ENCODE measurements around the gene KCNC1.

KCNC1 gene

DNA sequence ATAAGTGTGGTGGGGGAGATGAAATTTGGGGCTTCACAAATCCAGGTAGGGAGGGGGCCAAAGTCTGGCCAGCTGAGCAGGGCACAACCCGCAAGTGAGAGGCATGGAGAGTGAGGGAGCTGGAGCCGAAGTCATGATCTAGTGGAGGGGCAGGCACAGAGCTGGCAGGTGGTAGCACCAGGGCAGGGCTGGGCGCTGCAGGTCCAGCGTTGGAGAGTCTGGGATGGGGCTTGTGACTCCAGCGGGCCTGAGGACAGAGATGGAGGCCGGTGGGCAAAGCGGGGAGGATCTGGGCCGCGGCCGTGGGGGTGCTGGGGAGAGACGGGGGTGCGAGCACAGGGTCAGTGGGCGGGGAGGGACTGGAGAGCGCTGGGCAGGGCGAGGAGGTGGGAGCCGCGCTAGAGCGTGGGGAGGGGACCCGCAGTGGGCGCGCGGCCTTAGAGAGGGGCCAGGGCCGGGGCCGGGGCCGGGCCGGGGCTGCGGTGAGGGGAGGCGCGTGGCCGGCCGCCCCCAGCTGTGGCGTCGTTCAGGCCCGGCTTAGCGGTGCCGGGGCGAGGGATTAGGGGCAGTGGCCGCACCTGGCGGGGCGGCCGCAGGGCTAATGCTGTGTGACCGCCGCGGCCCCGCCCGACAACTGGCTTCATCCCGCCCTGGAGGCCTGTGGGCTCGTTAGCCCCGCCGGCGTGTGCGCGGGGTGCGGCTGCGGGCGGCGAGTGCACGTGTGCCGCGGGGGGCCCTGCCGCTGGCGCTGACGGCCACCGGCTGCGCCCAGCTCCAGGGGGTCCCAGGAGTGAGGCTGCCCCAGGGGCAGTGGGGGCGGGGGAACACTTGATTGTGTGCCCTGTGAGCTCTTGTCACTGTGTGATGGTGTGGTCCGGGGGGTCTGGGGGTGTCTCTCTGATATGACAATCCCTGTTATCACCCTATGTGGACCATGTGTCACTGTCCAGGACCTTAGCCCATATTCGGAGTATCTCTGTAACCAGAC, 38.8 kb upstream of the KCNC1 start:
- Histone ChIP-seq H3K4me3 (no peak overlapping the region), H3K27ac (no peak overlapping the region), H3K9me3 (ENCODE audit: low read depth, low read length) (no peaks in the 10 kb centered on the region), H3K9ac (ENCODE audit: insufficient read length) (no peak overlapping the region), H3K36me3 (ENCODE audit: insufficient read depth, low read length) (no peaks in the 10 kb centered on the region)
- TF ChIP-seq POLR2AphosphoS5 (IDR thresholded peaks at IDR 0.05; ENCODE audit: borderline replicate concordance, low read depth, low read length) (no peak), EZH2 (IDR thresholded peaks at IDR 0.05) (peak; percentile 62)
- DNase-seq (ENCODE audit: low read depth, low spot score) = no peak

DNA sequence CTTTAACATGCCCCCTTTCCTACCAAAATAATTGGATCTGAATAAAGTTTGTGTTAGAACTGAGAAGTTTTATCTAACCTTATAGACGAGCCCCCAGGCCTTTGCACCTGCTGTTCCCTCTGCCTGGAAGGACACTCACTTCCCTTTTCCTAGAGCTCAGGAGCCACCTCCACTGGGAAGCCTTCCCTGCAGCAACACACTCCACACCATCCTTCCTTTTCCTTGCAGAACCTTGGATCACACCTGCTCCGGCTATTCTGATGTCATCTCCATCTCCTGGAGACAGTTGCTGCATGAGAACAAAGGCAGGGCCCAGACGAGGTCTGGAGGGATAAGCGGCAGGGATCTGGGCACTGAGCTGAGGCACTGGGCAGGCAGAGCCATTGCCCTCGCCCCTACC, 37.8 kb upstream of the KCNC1 start:
- H3K4me3 ChIP-seq = no peak overlapping the region
- no peaks in the 10 kb centered on the region for H3K36me3 ChIP-seq (ENCODE audit: insufficient read depth, low read length)
- no peak overlapping the region for H3K9ac ChIP-seq (ENCODE audit: insufficient read length)
- no peak for DNase-seq (ENCODE audit: low read depth, low spot score)
- TF ChIP-seq POLR2AphosphoS5 (IDR thresholded peaks at IDR 0.05; ENCODE audit: borderline replicate concordance, low read depth, low read length) (no peak), EZH2 (IDR thresholded peaks at IDR 0.05) (no peak)
- H3K27ac ChIP-seq = no peak overlapping the region
- H3K9me3 ChIP-seq (ENCODE audit: low read depth, low read length) = no peaks in the 10 kb centered on the region

DNA sequence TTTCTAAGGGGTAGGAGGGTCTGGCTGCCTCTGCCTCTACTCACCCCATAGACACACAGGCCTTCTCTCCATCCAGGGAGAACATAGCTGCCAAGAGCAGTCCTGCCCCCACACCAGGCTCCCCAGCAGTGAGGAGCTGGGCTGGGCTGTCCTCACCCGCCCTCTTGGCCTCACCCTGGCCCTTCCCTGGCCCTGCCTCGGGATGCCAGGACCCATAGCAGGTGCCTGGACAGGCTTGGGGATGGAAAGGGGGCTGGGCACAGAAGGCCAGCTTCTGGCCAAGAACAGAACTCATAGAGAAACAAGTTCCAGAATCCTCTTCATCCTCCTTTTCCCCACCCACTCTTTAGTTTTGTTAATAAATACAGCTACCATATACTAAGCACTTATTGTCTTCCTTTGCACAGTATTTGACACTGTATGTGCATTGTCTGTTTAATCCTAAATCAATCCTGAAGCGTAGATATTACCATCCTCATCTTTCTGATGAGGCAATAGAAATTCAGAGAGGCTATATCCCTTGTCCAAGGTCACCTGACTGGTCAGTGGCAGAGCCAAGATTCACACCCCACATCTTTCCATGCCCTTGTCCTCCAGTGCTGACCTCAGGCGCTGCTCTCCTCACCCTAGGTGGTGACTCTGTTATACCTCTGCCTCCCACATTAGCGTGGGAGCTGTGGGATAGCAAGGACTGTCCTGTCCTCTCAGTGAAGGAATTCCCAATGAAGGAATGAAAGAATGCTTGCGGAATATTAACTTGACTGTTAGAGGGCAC, 37.2 kb upstream of the KCNC1 start:
- TF ChIP-seq POLR2AphosphoS5 (IDR thresholded peaks at IDR 0.05; ENCODE audit: borderline replicate concordance, low read depth, low read length) (no peak), EZH2 (IDR thresholded peaks at IDR 0.05) (no peak), FOXP2 (optimal IDR thresholded peaks at IDR 0.05; ENCODE audit: control extremely low read depth, extremely low read length, insufficient read depth) (no peak)
- H3K27ac ChIP-seq = no peak overlapping the region

DNA sequence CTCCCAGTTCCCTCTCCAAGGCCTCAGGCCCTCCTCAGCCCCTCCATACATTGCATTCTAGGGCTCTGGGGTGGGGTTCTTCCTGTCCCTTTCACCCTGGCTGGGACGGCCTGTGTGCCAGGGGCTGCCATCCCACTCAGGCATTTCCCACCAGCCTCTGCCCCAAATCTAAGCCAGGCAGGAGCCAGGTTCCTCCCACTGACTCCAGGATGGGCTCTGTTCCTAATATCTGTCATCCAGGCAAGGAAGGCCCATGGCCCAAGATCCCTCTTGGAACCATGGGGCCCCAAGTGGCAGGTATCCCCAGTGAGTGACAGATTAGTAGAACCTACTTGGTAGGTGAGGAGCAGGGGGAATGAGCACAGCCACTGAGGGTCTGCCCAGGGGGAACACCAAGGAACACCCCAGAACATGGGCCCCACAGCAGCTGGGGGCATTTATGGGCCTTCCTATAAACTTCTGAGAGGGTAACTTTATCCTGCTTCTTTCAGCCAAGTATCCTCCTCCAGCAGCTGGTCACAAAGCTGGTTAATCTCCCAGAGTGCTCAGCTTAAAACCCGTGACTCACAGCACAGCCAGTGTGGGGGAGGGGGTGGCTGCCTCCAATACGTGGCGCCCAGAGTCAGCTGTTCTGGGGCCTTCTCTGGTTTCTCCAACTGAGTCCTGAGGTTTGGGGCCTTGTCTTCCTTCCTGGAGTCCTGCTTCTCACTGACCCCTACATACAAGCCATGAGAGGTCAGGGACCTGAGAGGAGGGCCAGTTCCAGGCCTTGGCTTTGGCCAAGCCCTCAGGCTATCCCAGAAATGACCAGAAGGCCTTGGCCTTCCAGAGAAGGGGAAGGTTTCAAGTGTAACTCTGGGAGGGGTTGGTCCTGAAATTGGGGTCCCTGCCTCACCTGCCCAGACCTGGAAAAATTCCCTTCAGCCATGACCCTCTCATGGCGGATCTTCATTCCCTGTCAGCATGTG, 35.1 kb upstream of the KCNC1 start:
- TF ChIP-seq FOXP2 (optimal IDR thresholded peaks at IDR 0.05; ENCODE audit: control extremely low read depth, extremely low read length, insufficient read depth) (no peak), EZH2 (IDR thresholded peaks at IDR 0.05) (no peak)
- DNase-seq (ENCODE audit: low read depth, low spot score) = no peak
- Histone ChIP-seq H3K9ac (ENCODE audit: insufficient read length) (no peak overlapping the region), H3K36me3 (ENCODE audit: insufficient read depth, low read length) (no peaks in the 10 kb centered on the region), H3K27ac (no peak overlapping the region), H3K4me3 (no peak overlapping the region), H3K9me3 (ENCODE audit: low read depth, low read length) (no peaks in the 10 kb centered on the region)

More for the DNA sequence above, 37.2 kb upstream of the KCNC1 start:
- Histone ChIP-seq H3K4me3 (no peak overlapping the region), H3K9me3 (ENCODE audit: low read depth, low read length) (no peaks in the 10 kb centered on the region), H3K36me3 (ENCODE audit: insufficient read depth, low read length) (no peaks in the 10 kb centered on the region), H3K9ac (ENCODE audit: insufficient read length) (no peak overlapping the region)
- no peak for DNase-seq (ENCODE audit: low read depth, low spot score)

DNA sequence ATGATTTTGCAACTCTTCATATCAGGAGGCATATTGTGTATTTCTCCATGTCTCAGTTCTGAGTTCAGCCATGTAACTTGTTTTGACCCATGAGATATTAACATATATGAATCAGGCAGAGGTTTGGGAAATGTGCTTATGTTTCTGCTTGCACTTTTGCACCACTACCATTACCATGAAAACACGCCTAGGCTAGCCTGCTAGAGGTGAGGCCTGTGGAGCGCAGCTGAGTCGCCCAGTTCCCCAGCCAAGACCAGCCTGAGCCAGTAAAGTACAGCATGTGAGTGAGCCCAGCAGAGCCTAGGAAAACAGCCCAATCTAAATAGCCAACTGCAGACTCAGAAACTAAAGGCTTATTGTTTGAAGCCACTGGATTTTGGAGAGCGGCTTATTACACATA, 33.6 kb upstream of the KCNC1 start:
- Histone ChIP-seq H3K9ac (ENCODE audit: insufficient read length) (no peak overlapping the region), H3K27ac (no peak overlapping the region), H3K36me3 (ENCODE audit: insufficient read depth, low read length) (no peaks in the 10 kb centered on the region), H3K9me3 (ENCODE audit: low read depth, low read length) (no peaks in the 10 kb centered on the region), H3K4me3 (no peak overlapping the region)
- no peak for TF ChIP-seq EZH2 (IDR thresholded peaks at IDR 0.05)
- TF ChIP-seq POLR2AphosphoS5 (IDR thresholded peaks at IDR 0.05; ENCODE audit: borderline replicate concordance, low read depth, low read length) = no peak
- no peak for TF ChIP-seq FOXP2 (optimal IDR thresholded peaks at IDR 0.05; ENCODE audit: control extremely low read depth, extremely low read length, insufficient read depth)
- DNase-seq (ENCODE audit: low read depth, low spot score) = no peak

DNA sequence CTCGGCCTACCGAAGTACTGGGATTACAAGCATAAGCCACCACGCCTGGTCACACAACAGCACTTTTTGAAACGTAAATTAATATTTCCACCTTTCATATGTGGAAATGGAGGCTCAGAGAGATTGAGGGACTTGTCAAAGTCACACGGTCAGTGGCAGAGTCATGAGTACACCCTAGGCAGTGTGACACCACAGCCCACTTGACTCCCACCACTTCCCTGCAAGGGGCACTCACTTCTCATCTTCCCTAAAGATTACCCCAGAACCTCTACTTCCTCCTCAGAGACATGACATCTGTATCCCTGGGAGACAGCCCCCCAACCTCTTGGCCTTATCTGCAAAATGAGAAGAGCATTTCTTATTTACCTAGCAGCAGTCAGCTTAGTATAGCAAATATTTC, 31.7 kb upstream of the KCNC1 start:
- TF ChIP-seq POLR2AphosphoS5 (IDR thresholded peaks at IDR 0.05; ENCODE audit: borderline replicate concordance, low read depth, low read length) (no peak), FOXP2 (optimal IDR thresholded peaks at IDR 0.05; ENCODE audit: control extremely low read depth, extremely low read length, insufficient read depth) (no peak), EZH2 (IDR thresholded peaks at IDR 0.05) (no peak)
- H3K27ac ChIP-seq = no peak overlapping the region
- H3K4me3 ChIP-seq = no peak overlapping the region
- H3K36me3 ChIP-seq (ENCODE audit: insufficient read depth, low read length) = no peaks in the 10 kb centered on the region
- no peak overlapping the region for H3K9ac ChIP-seq (ENCODE audit: insufficient read length)
- no peak for DNase-seq (ENCODE audit: low read depth, low spot score)
- no peaks in the 10 kb centered on the region for H3K9me3 ChIP-seq (ENCODE audit: low read depth, low read length)

DNA sequence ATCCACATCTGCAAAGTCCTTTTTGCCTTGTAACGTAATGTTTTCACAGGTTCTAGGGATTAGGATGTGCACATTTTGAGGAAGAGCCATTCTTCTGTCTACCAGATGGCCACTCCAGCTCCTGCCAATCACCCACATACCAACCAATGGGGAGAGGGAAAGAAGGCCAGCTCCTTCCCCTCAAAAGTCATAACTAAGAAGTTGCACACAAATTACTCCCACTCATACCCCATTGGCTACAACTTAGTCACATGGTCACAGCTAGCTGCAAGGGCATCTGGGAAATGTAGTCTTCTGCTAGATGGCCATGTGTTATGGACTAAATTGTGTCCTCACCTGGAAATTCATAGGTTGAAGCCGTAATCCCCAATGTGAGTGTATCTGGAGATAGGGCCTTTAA, 30.6 kb upstream of the KCNC1 start:
- Histone ChIP-seq H3K9me3 (ENCODE audit: low read depth, low read length) (no peaks in the 10 kb centered on the region), H3K9ac (ENCODE audit: insufficient read length) (no peak overlapping the region), H3K4me3 (no peak overlapping the region), H3K36me3 (ENCODE audit: insufficient read depth, low read length) (no peaks in the 10 kb centered on the region), H3K27ac (no peak overlapping the region)
- TF ChIP-seq POLR2AphosphoS5 (IDR thresholded peaks at IDR 0.05; ENCODE audit: borderline replicate concordance, low read depth, low read length) (no peak), FOXP2 (optimal IDR thresholded peaks at IDR 0.05; ENCODE audit: control extremely low read depth, extremely low read length, insufficient read depth) (no peak), EZH2 (IDR thresholded peaks at IDR 0.05) (no peak)
- no peak for DNase-seq (ENCODE audit: low read depth, low spot score)

DNA sequence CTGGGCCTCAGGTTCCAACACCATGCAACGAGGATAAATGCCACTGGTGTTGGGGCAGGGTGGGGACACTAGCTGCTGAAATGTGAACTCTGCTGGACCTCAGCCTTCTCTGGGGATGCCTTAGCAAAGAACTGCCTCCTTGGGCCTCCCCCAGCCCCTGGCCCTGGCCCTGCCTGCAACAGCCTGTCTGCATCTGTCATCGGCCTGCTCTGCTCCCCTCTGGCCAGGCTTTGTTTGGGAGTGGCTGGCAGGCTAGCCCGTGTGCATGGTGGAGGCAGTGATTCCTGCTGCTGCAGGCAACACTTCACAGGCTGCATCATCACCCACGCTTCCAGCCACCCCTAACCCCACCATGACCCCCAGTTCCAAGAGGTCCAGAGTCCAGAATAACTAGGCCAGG, 26.8 kb upstream of the KCNC1 start:
- Histone ChIP-seq H3K9ac (ENCODE audit: insufficient read length) (no peak overlapping the region), H3K9me3 (ENCODE audit: low read depth, low read length) (no peaks in the 10 kb centered on the region), H3K4me3 (no peak overlapping the region), H3K36me3 (ENCODE audit: insufficient read depth, low read length) (no peaks in the 10 kb centered on the region), H3K27ac (no peak overlapping the region)
- no peak for TF ChIP-seq FOXP2 (optimal IDR thresholded peaks at IDR 0.05; ENCODE audit: control extremely low read depth, extremely low read length, insufficient read depth)
- TF ChIP-seq EZH2 (IDR thresholded peaks at IDR 0.05) = no peak
- no peak for TF ChIP-seq POLR2AphosphoS5 (IDR thresholded peaks at IDR 0.05; ENCODE audit: borderline replicate concordance, low read depth, low read length)
- no peak for DNase-seq (ENCODE audit: low read depth, low spot score)

All from SK-N-MC (cell line).